Cardiac muscle cell (in vitro differentiated cells and primary cell): ENCODE measurements around the gene LPP. TPM values are rescaled to one million over a fixed set of nuclear protein-coding genes. Genes with fewer than 3 reads are reported as not detected.
A peak's percentile ranks its signal among the peaks of the same experiment; 100 is the strongest.

Experiments used
- DNase-seq, 2 donors: peaks; one replicate each; pipeline versions ENCODE4 v3.0.0 to v3.0.0-alpha.2; 2010 to 2017; ENCODE audit warnings: low read depth in 1 of 2, low spot score in 1 of 2
- H3K27ac ChIP-seq: fragments of 200-600 bp; sonication (generic); 2 replicates; pipeline ENCODE4 v1.5.1; 2016
- H3K27me3 ChIP-seq: fragments of 200-600 bp; sonication (generic); 2 replicates; pipeline ENCODE4 v1.6.0; 2016; ENCODE audit warnings: control low read depth
- H3K36me3 ChIP-seq: fragments of 200-600 bp; sonication (generic); 2 replicates; pipeline ENCODE4 v1.5.1; 2016; ENCODE audit warnings: control low read depth
- H3K4me1 ChIP-seq: fragments of 200-600 bp; sonication (generic); 2 replicates; pipeline ENCODE4 v1.8.1; 2017; ENCODE audit warnings: low read depth, mild to moderate bottlenecking, mixed run types
- H3K4me3 ChIP-seq: fragments of 200-600 bp; sonication (generic); 2 replicates; pipeline ENCODE4 v1.5.1; 2016; ENCODE audit warnings: mild to moderate bottlenecking
- H3K9me3 ChIP-seq: fragments of 200-600 bp; sonication (generic); 2 replicates; pipeline ENCODE4 v1.5.1; 2017; ENCODE audit warnings: low read depth, mild to moderate bottlenecking, control low read depth
- CTCF ChIP-seq: IDR thresholded peaks from 2 replicates; pipeline ENCODE4 v1.5.1; 2012; ENCODE audit warnings: low read depth, mild to moderate bottlenecking, low read length
- polyA plus RNA-seq: library from polyadenylated mRNA; unstranded; fragments of >200 nt; fragmentation: Nextera tagmentation; extraction: Ambion mirVana; gene quantifications from 2 replicates; pipeline ENCODE4 v1.2.1, GENCODE V29; 2016
- total RNA-seq: library from RNA; depleted of rRNA; stranded (reverse); fragments of >200 nt; gene quantifications from 2 replicates; pipeline ENCODE4 v1.2.3, GENCODE V29; 2016

The LPP gene
- total and polyA plus RNA-seq, 2 experiments from 2014 or later = 21.4 to 45.2 TPM

- Histone ChIP-seq H3K4me1 (no peaks in the 10 kb centered on the region), H3K27me3 (no peaks in the 10 kb centered on the region), H3K4me3 (no peak overlapping the region), H3K36me3 (no peaks in the 10 kb centered on the region), H3K27ac (no peak overlapping the region), H3K9me3 (no peaks in the 10 kb centered on the region)
- no peak for TF ChIP-seq CTCF
- DNase-seq = no peak
Measured at GRCh38 chr3:188797045-188797444, 643.1 kb downstream of the LPP start.

GRCh38 chr3:188798556-188799145 lies 644.7 kb downstream of the LPP start:
- no peaks in the 10 kb centered on the region for H3K4me1 ChIP-seq
- no peak overlapping the region for H3K27ac ChIP-seq
- H3K9me3 ChIP-seq = no peaks in the 10 kb centered on the region
- no peaks in the 10 kb centered on the region for H3K27me3 ChIP-seq
- no peaks in the 10 kb centered on the region for H3K36me3 ChIP-seq
- no peak overlapping the region for H3K4me3 ChIP-seq
- DNase-seq = no peak
- no peak for TF ChIP-seq CTCF

GRCh38 chr3:188801393-188801792 lies 647.4 kb downstream of the LPP start:
- Histone ChIP-seq H3K9me3 (no peaks in the 10 kb centered on the region), H3K36me3 (no peaks in the 10 kb centered on the region), H3K27ac (no peak overlapping the region), H3K27me3 (no peaks in the 10 kb centered on the region), H3K4me1 (no peaks in the 10 kb centered on the region), H3K4me3 (no peak overlapping the region)
- no peak for DNase-seq
- no peak for TF ChIP-seq CTCF

GRCh38 chr3:188802645-188803044 lies 648.7 kb downstream of the LPP start:
- Histone ChIP-seq H3K27ac (no peak overlapping the region), H3K27me3 (no peaks in the 10 kb centered on the region), H3K4me3 (no peak overlapping the region), H3K36me3 (no peaks in the 10 kb centered on the region), H3K4me1 (no peaks in the 10 kb centered on the region), H3K9me3 (no peaks in the 10 kb centered on the region)
- DNase-seq = no peak
- no peak for TF ChIP-seq CTCF

GRCh38 chr3:188807006-188807405 lies 653.0 kb downstream of the LPP start:
- peak in 1 of 2 donors; percentile 29 for DNase-seq
- no peak overlapping the region for H3K27ac ChIP-seq
- H3K4me3 ChIP-seq = no peak overlapping the region
- H3K9me3 ChIP-seq = no peaks in the 10 kb centered on the region
- H3K27me3 ChIP-seq = no peaks in the 10 kb centered on the region
- no peak for TF ChIP-seq CTCF
- no peaks in the 10 kb centered on the region for H3K36me3 ChIP-seq
- H3K4me1 ChIP-seq = no peaks in the 10 kb centered on the region
